Measurements from ENCODE around the gene C4BPA. TPM values are rescaled to one million over a fixed set of nuclear protein-coding genes. Genes with fewer than 3 reads are reported as not detected.

The C4BPA gene
- polyA plus RNA-seq, 1 experiment: not detected

DNA sequence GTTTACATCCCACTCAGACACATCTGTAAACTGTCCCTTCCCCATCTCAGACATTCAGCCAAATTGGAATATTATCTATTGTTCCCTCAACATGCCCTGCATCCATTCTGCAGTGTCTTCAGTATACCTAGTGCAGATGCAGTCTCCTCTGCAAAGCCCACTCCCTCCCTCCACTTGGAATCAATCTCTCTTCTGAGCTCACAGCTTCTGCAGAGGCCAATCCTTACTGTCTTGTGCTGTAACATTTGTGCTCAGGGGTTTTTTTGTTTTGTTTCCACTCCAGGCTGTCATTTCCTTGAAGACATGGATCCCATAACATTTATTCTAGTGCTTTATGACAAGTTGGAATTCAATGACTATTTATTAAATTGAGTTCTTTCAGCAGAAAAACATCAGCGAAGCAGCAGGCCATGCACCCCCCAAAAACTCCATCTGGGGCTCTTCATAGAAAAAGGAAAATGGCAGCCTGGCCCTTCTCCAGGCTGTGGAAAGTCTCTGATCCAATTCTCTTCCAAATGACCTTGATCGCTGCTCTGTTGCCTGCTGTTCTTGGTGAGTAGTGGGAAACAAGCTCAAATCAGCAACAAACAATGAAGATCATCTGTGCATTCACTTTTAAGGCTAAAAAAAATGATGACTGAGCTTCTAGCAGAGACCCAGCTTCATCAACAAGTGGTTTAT is 8.7 kb downstream of the C4BPA start:
- DNase-seq (ENCODE audit: low read depth): no peak
- CTCF ChIA-PET: no interaction called here
- Histone ChIP-seq H3K4me3 (ENCODE audit: low read depth, low read length) (no peak overlapping the region), H3K36me3 (ENCODE audit: control insufficient read depth, insufficient read depth, low read length) (no peaks in the 10 kb centered on the region), H3K27me3 (ENCODE audit: control insufficient read depth, insufficient read depth, low read length) (no peaks in the 10 kb centered on the region; the same call in 1 of the 2 replicates)
- TF ChIP-seq, protein P1, sequence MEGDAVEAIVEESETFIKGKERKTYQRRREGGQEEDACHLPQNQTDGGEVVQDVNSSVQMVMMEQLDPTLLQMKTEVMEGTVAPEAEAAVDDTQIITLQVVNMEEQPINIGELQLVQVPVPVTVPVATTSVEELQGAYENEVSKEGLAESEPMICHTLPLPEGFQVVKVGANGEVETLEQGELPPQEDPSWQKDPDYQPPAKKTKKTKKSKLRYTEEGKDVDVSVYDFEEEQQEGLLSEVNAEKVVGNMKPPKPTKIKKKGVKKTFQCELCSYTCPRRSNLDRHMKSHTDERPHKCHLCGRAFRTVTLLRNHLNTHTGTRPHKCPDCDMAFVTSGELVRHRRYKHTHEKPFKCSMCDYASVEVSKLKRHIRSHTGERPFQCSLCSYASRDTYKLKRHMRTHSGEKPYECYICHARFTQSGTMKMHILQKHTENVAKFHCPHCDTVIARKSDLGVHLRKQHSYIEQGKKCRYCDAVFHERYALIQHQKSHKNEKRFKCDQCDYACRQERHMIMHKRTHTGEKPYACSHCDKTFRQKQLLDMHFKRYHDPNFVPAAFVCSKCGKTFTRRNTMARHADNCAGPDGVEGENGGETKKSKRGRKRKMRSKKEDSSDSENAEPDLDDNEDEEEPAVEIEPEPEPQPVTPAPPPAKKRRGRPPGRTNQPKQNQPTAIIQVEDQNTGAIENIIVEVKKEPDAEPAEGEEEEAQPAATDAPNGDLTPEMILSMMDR (IDR thresholded peaks at IDR 0.05; ENCODE audit: insufficient read depth, low read depth, low read length): no peak
- POLR2A ChIA-PET: no interaction called here

- no peak for DNase-seq (ENCODE audit: low read depth)
These were observed 11.2 kb downstream of the C4BPA start for GRCh38 chr1:207115269-207115668.

GRCh38 chr1:207124389-207124788 is 20.4 kb downstream of the C4BPA start:
- no peaks in the 10 kb centered on the region for H3K36me3 ChIP-seq (ENCODE audit: control insufficient read depth, insufficient read depth, low read length)

More at GRCh38 chr1:207115269-207115668, 11.2 kb downstream of the C4BPA start:
- CTCF ChIA-PET: interaction anchor here (1.0 kb wide), 1 partner anchor 19 kb away, joined by 3 read pairs; no protein-coding TSS in a partner anchor
- H3K27me3 ChIP-seq (ENCODE audit: control insufficient read depth, insufficient read depth, low read length): no peaks in the 10 kb centered on the region; the same call in 1 of the 2 replicates
- no peak overlapping the region for H3K4me3 ChIP-seq (ENCODE audit: low read depth, low read length)
- no peaks in the 10 kb centered on the region for H3K36me3 ChIP-seq (ENCODE audit: control insufficient read depth, insufficient read depth, low read length)
- TF ChIP-seq, protein P1 (IDR thresholded peaks at IDR 0.05; ENCODE audit: insufficient read depth, low read depth, low read length): no peak
- POLR2A ChIA-PET: no interaction called here

DNA sequence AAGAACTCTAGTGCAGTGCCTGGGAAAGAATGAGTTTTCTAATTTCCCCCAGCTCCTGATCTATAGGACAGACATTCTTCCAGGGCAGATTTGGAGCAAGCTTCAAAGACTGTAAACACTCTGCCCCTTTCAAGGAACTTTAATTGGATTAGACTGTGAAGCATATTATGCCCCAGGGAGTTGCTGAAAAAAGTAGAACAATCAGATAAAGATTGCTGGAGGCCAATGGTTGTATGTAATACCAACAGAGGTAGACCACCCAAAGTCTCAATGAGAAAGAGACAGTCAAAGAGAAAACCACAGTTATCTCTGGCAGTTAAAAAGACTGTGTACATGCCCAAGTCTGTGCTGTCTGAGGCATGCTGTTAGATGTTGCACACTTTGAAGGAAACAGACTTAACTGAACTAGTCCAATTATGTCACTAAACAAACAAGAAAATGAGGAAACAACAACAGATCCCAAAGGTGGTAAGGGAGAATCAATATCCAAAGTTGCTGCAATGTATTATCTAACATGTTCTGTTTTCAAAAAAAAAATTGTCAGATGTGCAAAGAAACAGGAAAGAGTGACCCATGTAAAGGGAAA is 24.4 kb downstream of the C4BPA start:
- POLR2A ChIA-PET: no interaction called here
- Histone ChIP-seq H3K36me3 (ENCODE audit: control insufficient read depth, insufficient read depth, low read length) (no peaks in the 10 kb centered on the region), H3K27me3 (ENCODE audit: control insufficient read depth, insufficient read depth, low read length) (no peaks in the 10 kb centered on the region), H3K4me3 (ENCODE audit: low read depth, low read length) (no peak overlapping the region)
- TF ChIP-seq, protein P1 (IDR thresholded peaks at IDR 0.05; ENCODE audit: insufficient read depth, low read depth, low read length): no peak
- DNase-seq (ENCODE audit: low read depth): no peak
- CTCF ChIA-PET: no interaction called here

More at GRCh38 chr1:207124389-207124788, 20.4 kb downstream of the C4BPA start:
- no peak for DNase-seq (ENCODE audit: low read depth)
- Histone ChIP-seq H3K27me3 (ENCODE audit: control insufficient read depth, insufficient read depth, low read length) (no peaks in the 10 kb centered on the region), H3K4me3 (ENCODE audit: low read depth, low read length) (no peak overlapping the region)
- CTCF ChIA-PET: no interaction called here
- TF ChIP-seq, protein P1 (IDR thresholded peaks at IDR 0.05; ENCODE audit: insufficient read depth, low read depth, low read length): no peak
- POLR2A ChIA-PET: interaction anchor here (0.6 kb wide), 1 partner anchor 23 kb away, joined by 3 read pairs; no protein-coding TSS in a partner anchor

DNA sequence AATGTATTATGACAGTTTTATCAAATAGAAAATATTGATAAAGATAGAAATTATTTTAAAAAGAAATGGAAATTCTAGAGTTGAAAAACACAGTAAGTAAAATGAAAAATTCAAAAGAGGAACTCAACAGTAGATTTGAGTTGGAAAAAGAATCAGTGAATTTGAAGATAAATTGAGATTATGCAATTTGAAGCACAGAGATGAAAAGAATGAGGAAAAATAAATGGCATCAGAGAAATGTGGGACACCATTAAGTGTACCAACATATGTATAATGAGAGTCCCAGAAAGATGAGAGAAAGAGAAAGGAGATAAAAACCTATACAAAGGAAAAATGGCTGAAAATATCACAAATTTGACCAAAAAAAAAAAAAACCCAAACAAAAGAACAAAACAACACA is 25.0 kb downstream of the C4BPA start:
- ChIA-PET POLR2A (no interaction called here), CTCF (no interaction called here)
- TF ChIP-seq, protein P1 (IDR thresholded peaks at IDR 0.05; ENCODE audit: insufficient read depth, low read depth, low read length): no peak

More for the DNA sequence above, 25.0 kb downstream of the C4BPA start:
- H3K27me3 ChIP-seq (ENCODE audit: control insufficient read depth, insufficient read depth, low read length): no peaks in the 10 kb centered on the region
- no peak for DNase-seq (ENCODE audit: low read depth)
- H3K4me3 ChIP-seq (ENCODE audit: low read depth, low read length): no peak overlapping the region
- no peaks in the 10 kb centered on the region for H3K36me3 ChIP-seq (ENCODE audit: control insufficient read depth, insufficient read depth, low read length)

Data from BJ (cell line).